Measurements from ENCODE around the gene BATF. TPM values are rescaled to one million over a fixed set of nuclear protein-coding genes. Genes with fewer than 3 reads are reported as not detected.

The BATF gene
- total and polyA plus RNA-seq, 2 of the 8 experiments (the other 6 are each of a cell fraction or from before 2014, with no cell fraction given): not detected

- H3K14ac ChIP-seq (ENCODE audit: insufficient read length): no peak overlapping the region
- no peaks in the 10 kb centered on the region for H3K4me1 ChIP-seq (replicated peaks in 1 of 4; ENCODE audit: control insufficient read depth in 3 of 4, insufficient read depth in 4 of 4, low read length in 3 of 4)
- H4K5ac ChIP-seq (ENCODE audit: insufficient read length, low read depth, low read length): no peak overlapping the region
- WGBS, 2 experiments (ENCODE audit: extremely low coverage in 1 of 2, insufficient coverage in 1 of 2, insufficient read length in 1 of 2, insufficient replicate concordance in 2 of 2, low coverage in 1 of 2, low lambda C conversion rate in 2 of 2, missing lambda C conversion rate in 1 of 2): 100% methylated on average over 1 of the region's 1 CpG; no CpG with 5 or more reads in 1 of the 2 experiments
- FAIRE-seq (no peak), DNase-seq (ENCODE audit: low read depth in 1 of 2, low spot score in 2 of 2) (no peak)
- CTCF ChIA-PET (ENCODE audit: partially characterized antibody): interaction anchor here (0.6 to 2.3 kb wide), 4 partner anchors 13 to 353 kb away, joined by 3 to 11 read pairs (median 6); partner anchors contain the start of gene FLVCR2
- POLR2A ChIA-PET (ENCODE audit: partially characterized antibody): no interaction called here
- H3K27me3 ChIP-seq (replicated peaks in 1 of 4; ENCODE audit: control insufficient read depth in 3 of 4, extremely low read depth in 1 of 4, insufficient read depth in 3 of 4, low read length in 3 of 4): no peaks in the 10 kb centered on the region
- peaks cover 7 to 9% of the 10 kb centered on the region in 2 experiments for H3K9me3 ChIP-seq (ENCODE audit: insufficient read depth in 2 of 2, low read depth in 1 of 2, low read length in 1 of 2)
- peaks cover 0 to 8% (median 0%) of the 10 kb centered on the region in 4 experiments; a peak in 1 of 8 replicates for H3K36me3 ChIP-seq (ENCODE audit: control insufficient read depth in 2 of 4, insufficient read depth in 4 of 4, low read length in 3 of 4)
- H3K56ac ChIP-seq (replicated peaks; ENCODE audit: insufficient read length, low read depth, low read length): no peak overlapping the region
- H2BK20ac ChIP-seq (ENCODE audit: low read length): no peak overlapping the region
- no peak overlapping the region for H3K23ac ChIP-seq (ENCODE audit: insufficient read length)
- no peak overlapping the region for H2BK12ac ChIP-seq (ENCODE audit: low read depth, low read length)
- H3K79me1 ChIP-seq (ENCODE audit: low read depth, low read length): no peaks in the 10 kb centered on the region; the same call in 1 of the 2 replicates
- H2AK5ac ChIP-seq (ENCODE audit: low read depth, low read length): no peak overlapping the region
- H2BK5ac ChIP-seq (ENCODE audit: low read depth, low read length): no peak overlapping the region
- no peak overlapping the region for H3K18ac ChIP-seq (ENCODE audit: extremely low read depth, low read length)
- H3K23me2 ChIP-seq (ENCODE audit: low read depth, low read length): no peaks in the 10 kb centered on the region; the same call in 1 of the 2 replicates
- H2BK120ac ChIP-seq (replicated peaks; ENCODE audit: low read depth, low read length): no peak overlapping the region
- peak; percentile 16 to 41 (median 36); a peak in 2 of 4 replicates for TF ChIP-seq CTCF (IDR thresholded peaks at IDR 0.05; ENCODE audit: control extremely low read depth in 1 of 3, insufficient read depth in 1 of 3, low read depth in 1 of 3, low read length in 3 of 3)
- TF ChIP-seq TAF1 (IDR thresholded peaks at IDR 0.05; ENCODE audit: low read depth, low read length): no peak
- peak in 1 of 2 experiments; percentile 18; a peak in 1 of 4 replicates for TF ChIP-seq RAD21 (IDR thresholded peaks at IDR 0.05 in 1 of 2, conservative IDR thresholded peaks at IDR 0.05 in 1 of 2; ENCODE audit: low read depth in 2 of 2, low read length in 2 of 2)
- no peak overlapping the region for H3K9ac ChIP-seq (replicated peaks in 1 of 4; ENCODE audit: extremely low read depth in 1 of 4, low read depth in 3 of 4, low read length in 3 of 4)
- H3K4me3 ChIP-seq (ENCODE audit: extremely low read depth in 1 of 4, insufficient read depth in 2 of 4, low read depth in 3 of 4, low read length in 4 of 4): no peak overlapping the region
- no peak overlapping the region for H2BK15ac ChIP-seq (ENCODE audit: low read length)
- H3K79me2 ChIP-seq (ENCODE audit: control insufficient read depth in 1 of 2, insufficient read depth in 2 of 2, low read length in 2 of 2): no peaks in the 10 kb centered on the region
- H4K8ac ChIP-seq (ENCODE audit: extremely low read depth, insufficient read depth, low read length): no peak overlapping the region
- H3K4ac ChIP-seq (replicated peaks; ENCODE audit: insufficient read length, low read depth, low read length): no peak overlapping the region
- H3K4me2 ChIP-seq (ENCODE audit: insufficient read depth in 1 of 2, low read depth in 2 of 2, low read length in 2 of 2): no peak overlapping the region
- no peaks in the 10 kb centered on the region for H4K20me1 ChIP-seq (replicated peaks in 1 of 2; ENCODE audit: control insufficient read depth in 1 of 2, insufficient read depth in 2 of 2, low read length in 2 of 2)
- H2AFZ ChIP-seq (ENCODE audit: low read length): no peak overlapping the region
- H3K27ac ChIP-seq (ENCODE audit: low read depth, low read length): no peak overlapping the region
- H4K91ac ChIP-seq (replicated peaks; ENCODE audit: insufficient read length, low read length): no peak overlapping the region
Measured at GRCh38 chr14:75591331-75591946, 69.2 kb downstream of the BATF start.

Measured in H1 (cell line).